ENCODE data around the gene RBM33. TPM values are rescaled to one million over a fixed set of nuclear protein-coding genes. Genes with fewer than 3 reads are reported as not detected.
A peak's percentile ranks its signal among the peaks of the same experiment; 100 is the strongest.

RBM33 gene
- total and polyA plus RNA-seq, 2 of the 13 experiments (the other 11 are each of a cell fraction or from before 2014, with no cell fraction given) = 12.4 to 28.9 TPM

- TF ChIP-seq RNF219 (CRISPR knock-in tag; IDR thresholded peaks at IDR 0.05) (no peak), TRIM24 (CRISPR knock-in tag; IDR thresholded peaks at IDR 0.05) (no peak), SALL2 (CRISPR knock-in tag; IDR thresholded peaks at IDR 0.05) (no peak), ELF1 (CRISPR knock-in tag; IDR thresholded peaks at IDR 0.05) (peak; percentile 32; the same call in 1 of the 2 replicates), ERF (CRISPR knock-in tag; IDR thresholded peaks at IDR 0.05) (0 out of 2 replicates have a peak, but pooled peaks have one; percentile 30), ZNF180 (CRISPR knock-in tag; IDR thresholded peaks at IDR 0.05; ENCODE audit: borderline replicate concordance, low read depth) (no peak), ZBED4 (CRISPR knock-in tag; IDR thresholded peaks at IDR 0.05; ENCODE audit: borderline replicate concordance) (no peak), HNRNPL (IDR thresholded peaks at IDR 0.05; ENCODE audit: low read depth, low read length) (peak; percentile 89), ZSCAN22 (CRISPR knock-in tag; IDR thresholded peaks at IDR 0.05) (no peak), TCF7 (IDR thresholded peaks at IDR 0.05; ENCODE audit: low read depth) (no peak), ZGPAT (CRISPR knock-in tag; IDR thresholded peaks at IDR 0.05) (0 out of 2 replicates have a peak, but pooled peaks have one; percentile 21), ZNF841 (CRISPR knock-in tag; IDR thresholded peaks at IDR 0.05; ENCODE audit: borderline replicate concordance) (no peak), XRCC5 (optimal IDR thresholded peaks at IDR 0.05; ENCODE audit: low read length) (peak; percentile 37), SMAD1 (CRISPR knock-in tag; IDR thresholded peaks at IDR 0.05; ENCODE audit: borderline replicate concordance, low read depth) (no peak), STAG1 (CRISPR knock-in tag; IDR thresholded peaks at IDR 0.05) (peak; percentile 94), BCL6 (CRISPR knock-in tag; IDR thresholded peaks at IDR 0.05) (peak; percentile 28; the same call in 1 of the 2 replicates), ZNF746 (CRISPR knock-in tag; IDR thresholded peaks at IDR 0.05) (no peak), TEAD3 (CRISPR knock-in tag; optimal IDR thresholded peaks at IDR 0.05; ENCODE audit: borderline replicate concordance) (peak; percentile 48), STAT6 (CRISPR knock-in tag; IDR thresholded peaks at IDR 0.05; ENCODE audit: borderline replicate concordance) (no peak)
These were observed 171.1 kb downstream of the RBM33 start (continued) for GRCh38 chr7:155815332-155816191.
